HG03060 (cell line): ENCODE results near the gene CCDC92B.

Experiments used
- ATAC-seq: cut with Tn5 transposase; IDR thresholded peaks from one replicate; pipeline ENCODE4 v1.9.1; 2021; ENCODE audit warnings: low read depth, moderate number of reproducible peaks; ENCODE audit not compliant: unreplicated experiment

The CCDC92B gene

GRCh38 chr17:2779545-2779944 lies 30.1 kb upstream of the CCDC92B start:
- no peak for ATAC-seq

- ATAC-seq, result no peak
Measured at GRCh38 chr17:2778489-2778888, 29.0 kb upstream of the CCDC92B start.

- ATAC-seq, result no peak
Measured at GRCh38 chr17:2777242-2777867, 27.9 kb upstream of the CCDC92B start.

GRCh38 chr17:2776589-2777241 lies 27.3 kb upstream of the CCDC92B start:
- no peak for ATAC-seq

GRCh38 chr17:2775206-2775605 lies 25.8 kb upstream of the CCDC92B start:
- no peak for ATAC-seq

GRCh38 chr17:2770129-2770528 lies 20.7 kb upstream of the CCDC92B start:
- ATAC-seq, result no peak

GRCh38 chr17:2758870-2759269 lies 9.4 kb upstream of the CCDC92B start:
- no peak for ATAC-seq

GRCh38 chr17:2755891-2756724 lies 6.7 kb upstream of the CCDC92B start:
- ATAC-seq, result no peak

- ATAC-seq, result no peak
Measured at GRCh38 chr17:2751491-2751890, 2.0 kb upstream of the CCDC92B start.

GRCh38 chr17:2750721-2751120 lies 1.3 kb upstream of the CCDC92B start:
- no peak for ATAC-seq

- no peak for ATAC-seq
Measured at GRCh38 chr17:2749784-2750181, 331 bp upstream of the CCDC92B start.

- ATAC-seq, result no peak
Measured at GRCh38 chr17:2745317-2746037, 4.0 kb downstream of the CCDC92B start.

- no peak for ATAC-seq
Measured at GRCh38 chr17:2737693-2738092, 11.8 kb downstream of the CCDC92B start.

- ATAC-seq, result no peak
Measured at GRCh38 chr17:2736956-2737355, 12.5 kb downstream of the CCDC92B start.

GRCh38 chr17:2735896-2736295 lies 13.6 kb downstream of the CCDC92B start:
- ATAC-seq, result no peak

GRCh38 chr17:2734939-2735338 lies 14.5 kb downstream of the CCDC92B start:
- ATAC-seq, result no peak

- no peak for ATAC-seq
Measured at GRCh38 chr17:2731807-2732206, 17.6 kb downstream of the CCDC92B start.

- no peak for ATAC-seq
Measured at GRCh38 chr17:2730764-2731353, 18.6 kb downstream of the CCDC92B start.

- no peak for ATAC-seq
Measured at GRCh38 chr17:2724784-2725164, 24.7 kb downstream of the CCDC92B start.

GRCh38 chr17:2723997-2724783 lies 25.3 kb downstream of the CCDC92B start:
- no peak for ATAC-seq
